ENCODE measurements around the gene CLPTM1L.

DNA sequence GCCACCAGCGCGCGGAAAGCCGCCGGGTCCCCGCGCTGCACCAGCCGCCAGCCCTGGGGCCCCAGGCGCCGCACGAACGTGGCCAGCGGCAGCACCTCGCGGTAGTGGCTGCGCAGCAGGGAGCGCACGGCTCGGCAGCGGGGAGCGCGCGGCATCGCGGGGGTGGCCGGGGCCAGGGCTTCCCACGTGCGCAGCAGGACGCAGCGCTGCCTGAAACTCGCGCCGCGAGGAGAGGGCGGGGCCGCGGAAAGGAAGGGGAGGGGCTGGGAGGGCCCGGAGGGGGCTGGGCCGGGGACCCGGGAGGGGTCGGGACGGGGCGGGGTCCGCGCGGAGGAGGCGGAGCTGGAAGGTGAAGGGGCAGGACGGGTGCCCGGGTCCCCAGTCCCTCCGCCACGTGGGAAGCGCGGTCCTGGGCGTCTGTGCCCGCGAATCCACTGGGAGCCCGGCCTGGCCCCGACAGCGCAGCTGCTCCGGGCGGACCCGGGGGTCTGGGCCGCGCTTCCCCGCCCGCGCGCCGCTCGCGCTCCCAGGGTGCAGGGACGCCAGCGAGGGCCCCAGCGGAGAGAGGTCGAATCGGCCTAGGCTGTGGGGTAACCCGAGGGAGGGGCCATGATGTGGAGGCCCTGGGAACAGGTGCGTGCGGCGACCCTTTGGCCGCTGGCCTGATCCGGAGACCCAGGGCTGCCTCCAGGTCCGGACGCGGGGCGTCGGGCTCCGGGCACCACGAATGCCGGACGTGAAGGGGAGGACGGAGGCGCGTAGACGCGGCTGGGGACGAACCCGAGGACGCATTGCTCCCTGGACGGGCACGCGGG is 49.9 kb downstream of the CLPTM1L start, which contains the start of gene TERT:
- TF ChIP-seq, protein P1, sequence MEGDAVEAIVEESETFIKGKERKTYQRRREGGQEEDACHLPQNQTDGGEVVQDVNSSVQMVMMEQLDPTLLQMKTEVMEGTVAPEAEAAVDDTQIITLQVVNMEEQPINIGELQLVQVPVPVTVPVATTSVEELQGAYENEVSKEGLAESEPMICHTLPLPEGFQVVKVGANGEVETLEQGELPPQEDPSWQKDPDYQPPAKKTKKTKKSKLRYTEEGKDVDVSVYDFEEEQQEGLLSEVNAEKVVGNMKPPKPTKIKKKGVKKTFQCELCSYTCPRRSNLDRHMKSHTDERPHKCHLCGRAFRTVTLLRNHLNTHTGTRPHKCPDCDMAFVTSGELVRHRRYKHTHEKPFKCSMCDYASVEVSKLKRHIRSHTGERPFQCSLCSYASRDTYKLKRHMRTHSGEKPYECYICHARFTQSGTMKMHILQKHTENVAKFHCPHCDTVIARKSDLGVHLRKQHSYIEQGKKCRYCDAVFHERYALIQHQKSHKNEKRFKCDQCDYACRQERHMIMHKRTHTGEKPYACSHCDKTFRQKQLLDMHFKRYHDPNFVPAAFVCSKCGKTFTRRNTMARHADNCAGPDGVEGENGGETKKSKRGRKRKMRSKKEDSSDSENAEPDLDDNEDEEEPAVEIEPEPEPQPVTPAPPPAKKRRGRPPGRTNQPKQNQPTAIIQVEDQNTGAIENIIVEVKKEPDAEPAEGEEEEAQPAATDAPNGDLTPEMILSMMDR (conservative IDR thresholded peaks at IDR 0.05), result no peak
- peak; percentile 22; the same call in 1 of the 2 replicates for TF ChIP-seq ZFX (IDR thresholded peaks at IDR 0.05)

Data from C4-2B (cell line).